Natural killer cell (primary cell): ENCODE results near the gene EHF. TPM values are rescaled to one million over a fixed set of nuclear protein-coding genes. Genes with fewer than 3 reads are reported as not detected.
A peak's percentile ranks its signal among the peaks of the same experiment; 100 is the strongest.

Experiments used
- ATAC-seq, 3 donors: fragments of 150-1000 bp in 2 of 3; fragments of 200-7000 bp in 1 of 3; cut with Tn5 transposase; 1 replicate in 1 of 3; 2 replicates in 2 of 3; pipeline ENCODE4 v1.10.0; 2021; ENCODE audit warnings: mild to moderate bottlenecking in 2 of 3, moderate library complexity in 2 of 3
- DNase-seq, 2 donors: peaks; one replicate each; pipeline versions ENCODE4 v3.0.0 to v3.0.0-alpha.2; 2013 to 2021; ENCODE audit warnings: mixed read lengths in 1 of 2
- H3K27ac ChIP-seq: one replicate; pipeline ENCODE4 v1.5.1; 2013; ENCODE audit warnings: mild to moderate bottlenecking, low read length
- H3K27me3 ChIP-seq: one replicate; pipeline ENCODE4 v1.6.1; 2013; ENCODE audit warnings: low read length; ENCODE audit not compliant: control insufficient read depth, insufficient read depth
- H3K36me3 ChIP-seq: one replicate; pipeline ENCODE4 v1.6.1; 2013; ENCODE audit warnings: low read length; ENCODE audit not compliant: control insufficient read depth, insufficient read depth
- H3K4me1 ChIP-seq: one replicate; pipeline ENCODE4 v1.6.1; 2013; ENCODE audit warnings: low read length; ENCODE audit not compliant: control insufficient read depth, insufficient read depth
- H3K4me3 ChIP-seq: one replicate; pipeline ENCODE4 v1.5.1; 2013; ENCODE audit warnings: low read length
- H3K9me3 ChIP-seq: one replicate; pipeline ENCODE4 v1.6.1; 2013; ENCODE audit warnings: low read length; ENCODE audit not compliant: control insufficient read depth, insufficient read depth
- H3K27ac Mint-ChIP-seq, 2 donors: one replicate each; pipeline ENCODE4 v1.8.0; 2022; ENCODE audit warnings: mild to moderate bottlenecking in 2 of 2, mixed read lengths in 2 of 2, moderate library complexity in 1 of 2
- H3K27me3 Mint-ChIP-seq, 2 donors: one replicate each; pipeline ENCODE4 v1.8.0; 2022; ENCODE audit warnings: low read depth in 2 of 2, mixed read lengths in 2 of 2
- H3K36me3 Mint-ChIP-seq: one replicate; pipeline ENCODE4 v1.8.0; 2022; ENCODE audit warnings: mixed read lengths
- H3K4me1 Mint-ChIP-seq, 2 donors: one replicate each; pipeline ENCODE4 v1.8.0; 2022; ENCODE audit warnings: mixed read lengths in 2 of 2
- H3K4me3 Mint-ChIP-seq: one replicate; pipeline ENCODE4 v1.8.0; 2022; ENCODE audit warnings: mild to moderate bottlenecking, moderate library complexity, mixed read lengths
- H3K9me3 Mint-ChIP-seq, 2 donors: one replicate each; pipeline ENCODE4 v1.8.0; 2022; ENCODE audit warnings: mixed read lengths in 2 of 2
- CTCF ChIP-seq: fragments of 200-600 bp; IDR thresholded peaks from one replicate; pipeline ENCODE4 v1.8.0; 2022; ENCODE audit warnings: antibody characterized with exemption
- whole genome bisulfite sequencing: methylation state at CpG from one replicate; pipeline ENCODE4 v1.1.7; 2013; ENCODE audit warnings: missing lambda C conversion rate; ENCODE audit not compliant: insufficient coverage; 5-methylcytosine and 5-hydroxymethylcytosine counted together
- intact Hi-C: fragments of 100-400 bp; cut with micrococcal nuclease; formaldehyde crosslinking; loops from one replicate; pipeline ENCODE4 v1.14.2; 2022
- total RNA-seq, 4 donors: library from RNA; stranded (reverse); fragments of 120-200 nt in 1 of 4; gene quantifications; one replicate each; pipeline versions ENCODE4 v1.2.3 to v1.2.4, GENCODE V29; 2013 to 2022

EHF gene
- total RNA-seq, 3 donors from 2014 or later (not counting 1 experiment from before 2014, with no cell fraction given), result not detected

GRCh38 chr11:34696862-34697261 is 76.0 kb downstream of the EHF start:
- H3K27me3 ChIP-seq, result peaks cover 2% of the 10 kb centered on the region
- no peak overlapping the region for H3K4me3 Mint-ChIP-seq
- no peak overlapping the region for H3K27ac ChIP-seq
- no peaks in the 10 kb centered on the region for H3K36me3 ChIP-seq
- DNase-seq (peak in 1 of 2 donors; percentile 2), ATAC-seq (no peak)
- intact Hi-C loops, result no loop called here
- no peaks in the 10 kb centered on the region for H3K36me3 Mint-ChIP-seq
- no peak overlapping the region for H3K4me3 ChIP-seq
- no peaks in the 10 kb centered on the region for H3K9me3 ChIP-seq
- no peaks in the 10 kb centered on the region for H3K4me1 Mint-ChIP-seq
- H3K9me3 Mint-ChIP-seq, result no peaks in the 10 kb centered on the region
- no peaks in the 10 kb centered on the region for H3K4me1 ChIP-seq
- H3K27me3 Mint-ChIP-seq, result peaks cover 24 to 66% of the 10 kb centered on the region in 2 donors
- no peak overlapping the region for H3K27ac Mint-ChIP-seq
- TF ChIP-seq CTCF, result no peak

- 36% methylated on average over 2 of the region's 2 CpGs for WGBS
- peak in 2 of 3 donors; percentile 20 to 40 for ATAC-seq
- H3K9me3 Mint-ChIP-seq, result peaks cover 0 to 4% of the 10 kb centered on the region in 2 donors
Observed at GRCh38 chr11:34706709-34707461, 86.0 kb downstream of the EHF start.

DNA sequence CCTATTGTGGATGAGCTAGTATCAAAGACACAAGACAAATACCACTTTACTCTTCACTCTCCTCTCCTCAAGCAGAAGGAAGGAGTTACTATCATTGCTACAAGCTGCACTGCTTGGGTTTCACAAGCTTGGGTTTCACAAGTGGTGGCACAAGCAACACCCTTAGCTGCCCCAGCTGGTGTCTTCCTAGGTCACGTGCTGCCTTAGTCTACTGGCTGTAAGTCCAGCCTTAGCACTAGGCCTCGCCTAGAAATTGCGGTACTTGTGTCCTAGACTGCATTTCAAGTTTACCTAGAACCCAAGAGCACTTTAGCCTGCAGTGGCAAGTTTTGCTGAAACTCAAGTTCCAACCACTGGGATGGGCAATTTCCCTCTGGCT is 86.6 kb downstream of the EHF start:
- H3K4me3 Mint-ChIP-seq, result no peak overlapping the region
- peaks cover 16 to 41% of the 10 kb centered on the region in 2 donors for H3K27me3 Mint-ChIP-seq
- Histone ChIP-seq H3K4me3 (no peak overlapping the region), H3K27ac (no peak overlapping the region), H3K9me3 (peaks cover 9% of the 10 kb centered on the region), H3K27me3 (no peaks in the 10 kb centered on the region), H3K4me1 (peaks cover 12% of the 10 kb centered on the region), H3K36me3 (no peaks in the 10 kb centered on the region)
- intact Hi-C loops, result no loop called here
- peak; percentile 6 to 19 for DNase-seq
- H3K4me1 Mint-ChIP-seq, result peaks cover 8 to 10% of the 10 kb centered on the region in 2 donors
- peak; percentile 71 to 97 (median 89) for ATAC-seq
- H3K36me3 Mint-ChIP-seq, result peaks cover 11% of the 10 kb centered on the region
- peaks cover 5 to 8% of the 10 kb centered on the region in 2 donors for H3K9me3 Mint-ChIP-seq
- H3K27ac Mint-ChIP-seq, result peak overlapping the region in 1 of 2 donors; percentile 17
- TF ChIP-seq CTCF, result no peak
- 26% methylated on average over 3 of the region's 3 CpGs for WGBS

More at GRCh38 chr11:34706709-34707461, 86.0 kb downstream of the EHF start:
- Histone ChIP-seq H3K4me3 (no peak overlapping the region), H3K36me3 (no peaks in the 10 kb centered on the region), H3K4me1 (peaks cover 12% of the 10 kb centered on the region), H3K9me3 (peaks cover 6% of the 10 kb centered on the region), H3K27ac (no peak overlapping the region), H3K27me3 (no peaks in the 10 kb centered on the region)
- DNase-seq, result no peak
- intact Hi-C loops, result no loop called here
- TF ChIP-seq CTCF, result no peak
- H3K4me3 Mint-ChIP-seq, result no peak overlapping the region
- H3K4me1 Mint-ChIP-seq, result peaks cover 8 to 10% of the 10 kb centered on the region in 2 donors
- peak overlapping the region in 1 of 2 donors; percentile 17 for H3K27ac Mint-ChIP-seq
- peaks cover 13 to 40% of the 10 kb centered on the region in 2 donors for H3K27me3 Mint-ChIP-seq
- peaks cover 6% of the 10 kb centered on the region for H3K36me3 Mint-ChIP-seq

Other genes with a start within 250 kb of the EHF start
- 10 to 100 TPM; 31.0 to 43.9 (median 36.3) TPM for gene CAT, start 182.2 kb upstream of the EHF start, total RNA-seq
- not detected for gene ELF5, start 107.3 kb upstream of the EHF start, total RNA-seq